GM12873 (cell line): ENCODE data around the gene OR5AR1.

Experiments
- TF ChIP-seq, protein P1 (sequence below): IDR thresholded peaks from 2 replicates; pipeline ENCODE4 v1.5.1; 2012; ENCODE audit warnings: low read depth, mild to moderate bottlenecking, moderate library complexity, low read length, control low read depth; ENCODE audit not compliant: insufficient read depth; ENCODE audit errors: missing control alignments

The OR5AR1 gene

DNA sequence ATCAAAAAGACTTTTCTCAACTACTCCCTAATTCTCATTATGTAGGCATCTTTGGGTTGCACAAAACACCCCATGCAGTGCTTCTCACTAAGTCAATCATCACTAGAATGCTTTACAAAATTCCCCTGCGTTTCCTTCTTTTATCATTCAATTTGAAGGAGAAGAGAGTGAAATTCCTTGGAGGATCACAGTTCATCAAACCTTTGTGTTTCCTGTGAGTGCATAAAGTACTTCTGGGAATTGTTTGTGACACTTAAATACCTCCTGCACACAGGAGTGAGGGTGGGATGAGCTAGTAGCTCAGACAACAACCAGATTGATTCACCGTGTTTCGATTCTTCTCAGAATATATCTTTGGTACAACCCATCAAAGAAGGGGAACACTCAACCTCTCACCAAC is 3.7 kb upstream of the OR5AR1 start:
- TF ChIP-seq, protein P1, sequence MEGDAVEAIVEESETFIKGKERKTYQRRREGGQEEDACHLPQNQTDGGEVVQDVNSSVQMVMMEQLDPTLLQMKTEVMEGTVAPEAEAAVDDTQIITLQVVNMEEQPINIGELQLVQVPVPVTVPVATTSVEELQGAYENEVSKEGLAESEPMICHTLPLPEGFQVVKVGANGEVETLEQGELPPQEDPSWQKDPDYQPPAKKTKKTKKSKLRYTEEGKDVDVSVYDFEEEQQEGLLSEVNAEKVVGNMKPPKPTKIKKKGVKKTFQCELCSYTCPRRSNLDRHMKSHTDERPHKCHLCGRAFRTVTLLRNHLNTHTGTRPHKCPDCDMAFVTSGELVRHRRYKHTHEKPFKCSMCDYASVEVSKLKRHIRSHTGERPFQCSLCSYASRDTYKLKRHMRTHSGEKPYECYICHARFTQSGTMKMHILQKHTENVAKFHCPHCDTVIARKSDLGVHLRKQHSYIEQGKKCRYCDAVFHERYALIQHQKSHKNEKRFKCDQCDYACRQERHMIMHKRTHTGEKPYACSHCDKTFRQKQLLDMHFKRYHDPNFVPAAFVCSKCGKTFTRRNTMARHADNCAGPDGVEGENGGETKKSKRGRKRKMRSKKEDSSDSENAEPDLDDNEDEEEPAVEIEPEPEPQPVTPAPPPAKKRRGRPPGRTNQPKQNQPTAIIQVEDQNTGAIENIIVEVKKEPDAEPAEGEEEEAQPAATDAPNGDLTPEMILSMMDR = no peak

DNA sequence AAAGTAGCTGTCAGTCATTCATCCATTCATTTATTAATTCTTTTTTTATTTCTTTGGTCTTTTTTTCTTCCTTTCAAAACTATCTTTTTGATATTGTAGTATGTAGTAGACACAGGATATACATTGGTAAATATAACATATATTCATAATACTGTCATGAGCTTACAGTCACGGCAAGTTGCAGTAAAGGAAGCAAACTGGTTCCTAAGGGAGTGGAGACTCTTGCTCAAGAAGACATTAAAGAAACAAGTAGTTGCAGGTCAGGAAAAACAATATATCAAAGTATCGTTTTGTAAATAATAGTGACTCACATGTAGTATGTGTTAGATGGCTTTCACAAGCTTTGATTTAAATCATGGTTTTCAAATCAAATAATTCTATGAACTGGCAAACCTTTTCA is 7.5 kb downstream of the OR5AR1 start:
- TF ChIP-seq, protein P1 = no peak

DNA sequence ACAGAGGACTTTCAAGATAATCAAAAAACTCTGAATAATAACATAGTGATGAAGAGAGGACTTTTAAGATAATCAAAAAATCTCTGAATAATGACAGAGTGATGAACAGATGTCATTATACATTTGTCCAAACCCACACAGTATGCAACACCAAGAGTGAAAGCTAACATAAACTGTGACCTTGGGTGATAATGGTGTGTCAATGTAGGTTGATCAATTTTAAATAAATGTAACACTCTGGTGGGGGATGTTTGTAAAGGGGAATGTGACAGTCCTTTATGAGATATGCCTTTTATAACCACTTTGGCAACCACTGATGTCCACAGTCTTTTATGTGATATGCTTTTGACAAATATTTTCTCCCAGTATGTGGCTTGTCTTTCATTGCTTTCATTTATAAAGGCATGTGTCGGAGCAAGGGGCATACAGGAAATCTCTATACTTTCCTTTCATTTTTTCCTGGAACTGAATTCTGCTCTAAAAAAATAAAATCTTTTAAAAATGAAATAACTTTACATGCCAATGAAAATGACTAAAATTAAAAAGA is 25.1 kb downstream of the OR5AR1 start:
- TF ChIP-seq, protein P1 = no peak

DNA sequence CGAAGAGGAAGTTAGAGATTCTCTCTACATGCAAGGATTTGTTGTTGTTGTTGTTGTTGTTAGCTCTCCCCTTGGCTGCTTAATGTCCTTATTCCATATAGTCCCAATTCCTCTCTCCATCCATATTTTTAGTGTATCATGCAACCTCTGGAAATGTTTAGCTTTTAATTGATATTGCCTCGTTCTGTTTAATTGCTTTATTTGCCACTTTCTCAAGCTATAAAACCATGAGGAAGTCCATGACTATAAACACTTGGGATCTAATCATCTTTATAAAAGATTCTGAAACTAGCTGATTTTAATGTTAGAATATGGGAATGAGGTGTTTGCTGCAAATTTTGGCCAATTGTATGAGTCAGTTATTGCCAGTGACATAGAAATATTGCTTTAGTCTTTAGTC is 29.9 kb downstream of the OR5AR1 start:
- TF ChIP-seq, protein P1 = no peak

DNA sequence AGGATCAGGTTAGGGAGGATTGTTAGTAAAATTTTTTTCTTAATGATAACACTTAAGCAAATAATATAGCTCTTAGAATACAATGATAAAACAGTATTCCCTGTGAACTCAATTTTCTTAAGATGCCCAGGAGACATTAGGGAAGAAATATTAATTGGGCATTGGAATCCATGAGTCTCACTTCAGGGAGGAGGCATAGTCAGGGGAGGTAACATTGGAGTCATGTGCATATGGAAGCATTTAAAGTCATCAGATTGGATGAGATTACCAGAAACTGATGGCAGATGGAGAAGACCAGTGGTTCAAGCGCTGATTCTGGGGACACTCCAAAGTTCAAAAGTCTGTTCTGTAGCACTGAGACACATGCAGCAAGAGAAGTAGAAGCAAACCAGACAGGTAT is 35.3 kb downstream of the OR5AR1 start, which contains the start of gene OR9G1:
Gene OR9G1, plus strand, starts transcription at position 301 of the 400 bp plus-strand sequence. CDS start 1,293 bp downstream, outside the sequence.
- TF ChIP-seq, protein P1 = no peak

DNA sequence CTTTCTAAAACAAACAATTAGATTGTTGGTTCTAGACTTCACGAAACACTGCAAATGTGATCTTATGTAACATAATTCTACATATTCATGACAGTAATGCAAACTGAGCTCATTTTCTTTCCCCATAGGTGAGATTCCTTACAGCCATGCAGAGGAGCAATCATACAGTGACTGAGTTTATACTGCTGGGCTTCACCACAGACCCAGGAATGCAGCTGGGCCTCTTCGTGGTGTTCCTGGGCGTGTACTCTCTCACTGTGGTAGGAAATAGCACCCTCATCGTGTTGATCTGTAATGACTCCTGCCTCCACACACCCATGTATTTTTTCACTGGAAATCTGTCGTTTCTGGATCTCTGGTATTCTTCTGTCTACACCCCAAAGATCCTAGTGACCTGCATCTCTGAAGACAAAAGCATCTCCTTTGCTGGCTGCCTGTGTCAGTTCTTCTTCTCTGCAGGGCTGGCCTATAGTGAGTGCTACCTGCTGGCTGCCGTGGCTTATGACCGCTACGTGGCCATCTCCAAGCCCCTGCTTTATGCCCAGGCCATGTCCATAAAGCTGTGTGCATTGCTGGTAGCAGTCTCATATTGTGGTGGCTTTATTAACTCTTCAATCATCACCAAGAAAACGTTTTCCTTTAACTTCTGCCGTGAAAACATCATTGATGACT is 36.9 kb downstream of the OR5AR1 start:
- TF ChIP-seq, protein P1 = no peak

DNA sequence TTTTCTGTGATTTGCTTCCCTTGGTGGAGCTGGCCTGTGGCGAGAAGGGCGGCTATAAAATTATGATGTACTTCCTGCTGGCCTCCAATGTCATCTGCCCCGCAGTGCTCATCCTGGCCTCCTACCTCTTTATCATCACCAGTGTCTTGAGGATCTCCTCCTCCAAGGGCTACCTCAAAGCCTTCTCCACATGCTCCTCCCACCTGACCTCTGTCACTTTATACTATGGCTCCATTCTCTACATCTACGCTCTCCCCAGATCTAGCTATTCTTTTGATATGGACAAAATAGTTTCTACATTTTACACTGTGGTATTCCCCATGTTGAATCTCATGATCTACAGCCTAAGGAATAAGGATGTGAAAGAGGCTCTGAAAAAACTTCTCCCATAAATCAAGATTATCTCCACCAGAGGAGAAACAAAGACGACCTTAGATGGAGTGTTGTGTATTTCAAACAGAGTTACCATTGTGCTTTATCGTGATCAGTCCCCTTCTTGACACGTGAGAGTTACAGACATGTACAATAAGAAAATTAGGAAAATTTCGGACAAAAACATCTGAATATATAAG is 37.5 kb downstream of the OR5AR1 start:
- TF ChIP-seq, protein P1 = no peak
